ENCODE results near the gene ACP7. TPM values are rescaled to one million over a fixed set of nuclear protein-coding genes. Genes with fewer than 3 reads are reported as not detected.

ACP7 gene
- total and polyA plus RNA-seq, 10 of the 15 experiments (the other 5 are each of a cell fraction or from before 2014, with no cell fraction given): not detected

DNA sequence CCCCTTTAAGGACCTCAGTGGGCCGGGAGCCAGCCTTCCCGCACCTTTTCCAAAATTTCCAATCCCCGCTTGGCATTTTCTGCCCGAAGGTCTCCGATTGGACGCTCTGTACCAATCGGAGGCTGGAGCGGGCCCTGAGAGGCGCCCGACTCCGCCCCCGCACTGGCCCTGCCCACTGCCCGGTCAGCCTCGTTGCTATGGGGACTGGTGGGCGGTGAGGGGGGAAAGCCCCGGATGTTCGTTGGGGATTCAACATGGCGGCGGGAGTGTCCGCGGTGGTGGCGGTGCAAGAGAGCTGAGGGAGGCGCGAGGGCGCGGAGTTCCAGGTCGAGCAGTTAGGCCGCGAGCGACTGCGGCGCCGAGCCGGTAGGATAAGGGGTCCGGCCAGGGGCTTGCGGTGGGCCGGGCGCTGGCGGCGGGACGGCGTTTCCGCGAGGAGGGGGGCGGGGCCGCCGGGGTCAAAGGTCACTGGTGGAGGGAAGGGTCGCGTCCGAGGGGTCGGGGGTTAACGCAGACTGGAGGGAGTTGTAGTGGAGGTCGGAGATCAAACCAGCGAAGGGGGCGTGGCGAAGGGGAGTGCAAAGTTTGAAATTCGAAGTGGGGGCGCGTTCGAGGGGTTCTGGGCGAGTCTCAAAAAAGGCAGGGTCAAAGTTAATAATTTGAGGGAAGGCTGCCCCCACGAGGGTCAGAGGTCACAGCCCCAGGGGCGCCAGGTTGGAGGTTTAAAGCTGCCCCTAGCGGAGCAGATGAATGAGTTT is 41.6 kb downstream of the ACP7 start, which contains the start of gene PAK4 (continued):
- TF ChIP-seq, protein P1, sequence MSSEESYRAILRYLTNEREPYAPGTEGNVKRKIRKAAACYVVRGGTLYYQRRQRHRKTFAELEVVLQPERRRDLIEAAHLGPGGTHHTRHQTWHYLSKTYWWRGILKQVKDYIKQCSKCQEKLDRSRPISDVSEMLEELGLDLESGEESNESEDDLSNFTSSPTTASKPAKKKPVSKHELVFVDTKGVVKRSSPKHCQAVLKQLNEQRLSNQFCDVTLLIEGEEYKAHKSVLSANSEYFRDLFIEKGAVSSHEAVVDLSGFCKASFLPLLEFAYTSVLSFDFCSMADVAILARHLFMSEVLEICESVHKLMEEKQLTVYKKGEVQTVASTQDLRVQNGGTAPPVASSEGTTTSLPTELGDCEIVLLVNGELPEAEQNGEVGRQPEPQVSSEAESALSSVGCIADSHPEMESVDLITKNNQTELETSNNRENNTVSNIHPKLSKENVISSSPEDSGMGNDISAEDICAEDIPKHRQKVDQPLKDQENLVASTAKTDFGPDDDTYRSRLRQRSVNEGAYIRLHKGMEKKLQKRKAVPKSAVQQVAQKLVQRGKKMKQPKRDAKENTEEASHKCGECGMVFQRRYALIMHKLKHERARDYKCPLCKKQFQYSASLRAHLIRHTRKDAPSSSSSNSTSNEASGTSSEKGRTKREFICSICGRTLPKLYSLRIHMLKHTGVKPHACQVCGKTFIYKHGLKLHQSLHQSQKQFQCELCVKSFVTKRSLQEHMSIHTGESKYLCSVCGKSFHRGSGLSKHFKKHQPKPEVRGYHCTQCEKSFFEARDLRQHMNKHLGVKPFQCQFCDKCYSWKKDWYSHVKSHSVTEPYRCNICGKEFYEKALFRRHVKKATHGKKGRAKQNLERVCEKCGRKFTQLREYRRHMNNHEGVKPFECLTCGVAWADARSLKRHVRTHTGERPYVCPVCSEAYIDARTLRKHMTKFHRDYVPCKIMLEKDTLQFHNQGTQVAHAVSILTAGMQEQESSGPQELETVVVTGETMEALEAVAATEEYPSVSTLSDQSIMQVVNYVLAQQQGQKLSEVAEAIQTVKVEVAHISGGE (CRISPR knock-in tag; IDR thresholded peaks at IDR 0.05): no peak
- TF ChIP-seq CBFB (IDR thresholded peaks at IDR 0.05; ENCODE audit: low read depth): peak; percentile 61; the same call in 1 of the 2 replicates
- TF ChIP-seq, protein P2, sequence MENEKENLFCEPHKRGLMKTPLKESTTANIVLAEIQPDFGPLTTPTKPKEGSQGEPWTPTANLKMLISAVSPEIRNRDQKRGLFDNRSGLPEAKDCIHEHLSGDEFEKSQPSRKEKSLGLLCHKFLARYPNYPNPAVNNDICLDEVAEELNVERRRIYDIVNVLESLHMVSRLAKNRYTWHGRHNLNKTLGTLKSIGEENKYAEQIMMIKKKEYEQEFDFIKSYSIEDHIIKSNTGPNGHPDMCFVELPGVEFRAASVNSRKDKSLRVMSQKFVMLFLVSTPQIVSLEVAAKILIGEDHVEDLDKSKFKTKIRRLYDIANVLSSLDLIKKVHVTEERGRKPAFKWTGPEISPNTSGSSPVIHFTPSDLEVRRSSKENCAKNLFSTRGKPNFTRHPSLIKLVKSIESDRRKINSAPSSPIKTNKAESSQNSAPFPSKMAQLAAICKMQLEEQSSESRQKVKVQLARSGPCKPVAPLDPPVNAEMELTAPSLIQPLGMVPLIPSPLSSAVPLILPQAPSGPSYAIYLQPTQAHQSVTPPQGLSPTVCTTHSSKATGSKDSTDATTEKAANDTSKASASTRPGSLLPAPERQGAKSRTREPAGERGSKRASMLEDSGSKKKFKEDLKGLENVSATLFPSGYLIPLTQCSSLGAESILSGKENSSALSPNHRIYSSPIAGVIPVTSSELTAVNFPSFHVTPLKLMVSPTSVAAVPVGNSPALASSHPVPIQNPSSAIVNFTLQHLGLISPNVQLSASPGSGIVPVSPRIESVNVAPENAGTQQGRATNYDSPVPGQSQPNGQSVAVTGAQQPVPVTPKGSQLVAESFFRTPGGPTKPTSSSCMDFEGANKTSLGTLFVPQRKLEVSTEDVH (IDR thresholded peaks at IDR 0.05; ENCODE audit: low read depth, partially characterized antibody): no peak
- TF ChIP-seq, protein P3, sequence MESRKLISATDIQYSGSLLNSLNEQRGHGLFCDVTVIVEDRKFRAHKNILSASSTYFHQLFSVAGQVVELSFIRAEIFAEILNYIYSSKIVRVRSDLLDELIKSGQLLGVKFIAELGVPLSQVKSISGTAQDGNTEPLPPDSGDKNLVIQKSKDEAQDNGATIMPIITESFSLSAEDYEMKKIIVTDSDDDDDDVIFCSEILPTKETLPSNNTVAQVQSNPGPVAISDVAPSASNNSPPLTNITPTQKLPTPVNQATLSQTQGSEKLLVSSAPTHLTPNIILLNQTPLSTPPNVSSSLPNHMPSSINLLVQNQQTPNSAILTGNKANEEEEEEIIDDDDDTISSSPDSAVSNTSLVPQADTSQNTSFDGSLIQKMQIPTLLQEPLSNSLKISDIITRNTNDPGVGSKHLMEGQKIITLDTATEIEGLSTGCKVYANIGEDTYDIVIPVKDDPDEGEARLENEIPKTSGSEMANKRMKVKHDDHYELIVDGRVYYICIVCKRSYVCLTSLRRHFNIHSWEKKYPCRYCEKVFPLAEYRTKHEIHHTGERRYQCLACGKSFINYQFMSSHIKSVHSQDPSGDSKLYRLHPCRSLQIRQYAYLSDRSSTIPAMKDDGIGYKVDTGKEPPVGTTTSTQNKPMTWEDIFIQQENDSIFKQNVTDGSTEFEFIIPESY (IDR thresholded peaks at IDR 0.05): no peak
- 0 out of 2 replicates have a peak, but pooled peaks have one; percentile 51 for TF ChIP-seq CHD2 (IDR thresholded peaks at IDR 0.05; ENCODE audit: borderline replicate concordance, low read depth, low read length)
- TF ChIP-seq NFIC (IDR thresholded peaks at IDR 0.05; ENCODE audit: low read depth, low read length): no peak
- TF ChIP-seq PAX8 (IDR thresholded peaks at IDR 0.05): no peak
- TF ChIP-seq TCF7 (IDR thresholded peaks at IDR 0.05; ENCODE audit: borderline replicate concordance): no peak
- TF ChIP-seq, protein P4, sequence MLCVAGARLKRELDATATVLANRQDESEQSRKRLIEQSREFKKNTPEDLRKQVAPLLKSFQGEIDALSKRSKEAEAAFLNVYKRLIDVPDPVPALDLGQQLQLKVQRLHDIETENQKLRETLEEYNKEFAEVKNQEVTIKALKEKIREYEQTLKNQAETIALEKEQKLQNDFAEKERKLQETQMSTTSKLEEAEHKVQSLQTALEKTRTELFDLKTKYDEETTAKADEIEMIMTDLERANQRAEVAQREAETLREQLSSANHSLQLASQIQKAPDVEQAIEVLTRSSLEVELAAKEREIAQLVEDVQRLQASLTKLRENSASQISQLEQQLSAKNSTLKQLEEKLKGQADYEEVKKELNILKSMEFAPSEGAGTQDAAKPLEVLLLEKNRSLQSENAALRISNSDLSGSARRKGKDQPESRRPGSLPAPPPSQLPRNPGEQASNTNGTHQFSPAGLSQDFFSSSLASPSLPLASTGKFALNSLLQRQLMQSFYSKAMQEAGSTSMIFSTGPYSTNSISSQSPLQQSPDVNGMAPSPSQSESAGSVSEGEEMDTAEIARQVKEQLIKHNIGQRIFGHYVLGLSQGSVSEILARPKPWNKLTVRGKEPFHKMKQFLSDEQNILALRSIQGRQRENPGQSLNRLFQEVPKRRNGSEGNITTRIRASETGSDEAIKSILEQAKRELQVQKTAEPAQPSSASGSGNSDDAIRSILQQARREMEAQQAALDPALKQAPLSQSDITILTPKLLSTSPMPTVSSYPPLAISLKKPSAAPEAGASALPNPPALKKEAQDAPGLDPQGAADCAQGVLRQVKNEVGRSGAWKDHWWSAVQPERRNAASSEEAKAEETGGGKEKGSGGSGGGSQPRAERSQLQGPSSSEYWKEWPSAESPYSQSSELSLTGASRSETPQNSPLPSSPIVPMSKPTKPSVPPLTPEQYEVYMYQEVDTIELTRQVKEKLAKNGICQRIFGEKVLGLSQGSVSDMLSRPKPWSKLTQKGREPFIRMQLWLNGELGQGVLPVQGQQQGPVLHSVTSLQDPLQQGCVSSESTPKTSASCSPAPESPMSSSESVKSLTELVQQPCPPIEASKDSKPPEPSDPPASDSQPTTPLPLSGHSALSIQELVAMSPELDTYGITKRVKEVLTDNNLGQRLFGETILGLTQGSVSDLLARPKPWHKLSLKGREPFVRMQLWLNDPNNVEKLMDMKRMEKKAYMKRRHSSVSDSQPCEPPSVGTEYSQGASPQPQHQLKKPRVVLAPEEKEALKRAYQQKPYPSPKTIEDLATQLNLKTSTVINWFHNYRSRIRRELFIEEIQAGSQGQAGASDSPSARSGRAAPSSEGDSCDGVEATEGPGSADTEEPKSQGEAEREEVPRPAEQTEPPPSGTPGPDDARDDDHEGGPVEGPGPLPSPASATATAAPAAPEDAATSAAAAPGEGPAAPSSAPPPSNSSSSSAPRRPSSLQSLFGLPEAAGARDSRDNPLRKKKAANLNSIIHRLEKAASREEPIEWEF (IDR thresholded peaks at IDR 0.05; ENCODE audit: insufficient replicate concordance, low read depth, low read length): no peak
- TF ChIP-seq EED (IDR thresholded peaks at IDR 0.05; ENCODE audit: low read depth): peak; percentile 90
- TF ChIP-seq DPF2 (IDR thresholded peaks at IDR 0.05): peak; percentile 75
- TF ChIP-seq, protein P5, sequence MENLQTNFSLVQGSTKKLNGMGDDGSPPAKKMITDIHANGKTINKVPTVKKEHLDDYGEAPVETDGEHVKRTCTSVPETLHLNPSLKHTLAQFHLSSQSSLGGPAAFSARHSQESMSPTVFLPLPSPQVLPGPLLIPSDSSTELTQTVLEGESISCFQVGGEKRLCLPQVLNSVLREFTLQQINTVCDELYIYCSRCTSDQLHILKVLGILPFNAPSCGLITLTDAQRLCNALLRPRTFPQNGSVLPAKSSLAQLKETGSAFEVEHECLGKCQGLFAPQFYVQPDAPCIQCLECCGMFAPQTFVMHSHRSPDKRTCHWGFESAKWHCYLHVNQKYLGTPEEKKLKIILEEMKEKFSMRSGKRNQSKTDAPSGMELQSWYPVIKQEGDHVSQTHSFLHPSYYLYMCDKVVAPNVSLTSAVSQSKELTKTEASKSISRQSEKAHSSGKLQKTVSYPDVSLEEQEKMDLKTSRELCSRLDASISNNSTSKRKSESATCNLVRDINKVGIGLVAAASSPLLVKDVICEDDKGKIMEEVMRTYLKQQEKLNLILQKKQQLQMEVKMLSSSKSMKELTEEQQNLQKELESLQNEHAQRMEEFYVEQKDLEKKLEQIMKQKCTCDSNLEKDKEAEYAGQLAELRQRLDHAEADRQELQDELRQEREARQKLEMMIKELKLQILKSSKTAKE (IDR thresholded peaks at IDR 0.05; ENCODE audit: low read depth, poor library complexity, severe bottlenecking): no peak
- TF ChIP-seq FOXK2 (IDR thresholded peaks at IDR 0.05): no peak; the same call in 1 of the 2 replicates
